Prostate gland (tissue), 2 donors: ENCODE data around the gene APOL4.

Experiments used
- POLR2A ChIP-seq: fragments of 450-650 bp; IDR thresholded peaks from one replicate; pipeline ENCODE4 v1.6.1; 2016; ENCODE audit warnings: antibody characterized with exemption, mild to moderate bottlenecking
- TF ChIP-seq, protein P1 (sequence below), 4 experiments: fragments of 200-600 bp in 2 of 4; fragments of 450-650 bp in 2 of 4; sonication (generic) in 2 of 4; IDR thresholded peaks; 1 replicate in 3 of 4; 2 replicates in 1 of 4; pipeline ENCODE4 v1.5.1; 2016 to 2019; ENCODE audit warnings: antibody characterized with exemption in 4 of 4, mild to moderate bottlenecking in 2 of 4, moderate library complexity in 2 of 4

DNA sequence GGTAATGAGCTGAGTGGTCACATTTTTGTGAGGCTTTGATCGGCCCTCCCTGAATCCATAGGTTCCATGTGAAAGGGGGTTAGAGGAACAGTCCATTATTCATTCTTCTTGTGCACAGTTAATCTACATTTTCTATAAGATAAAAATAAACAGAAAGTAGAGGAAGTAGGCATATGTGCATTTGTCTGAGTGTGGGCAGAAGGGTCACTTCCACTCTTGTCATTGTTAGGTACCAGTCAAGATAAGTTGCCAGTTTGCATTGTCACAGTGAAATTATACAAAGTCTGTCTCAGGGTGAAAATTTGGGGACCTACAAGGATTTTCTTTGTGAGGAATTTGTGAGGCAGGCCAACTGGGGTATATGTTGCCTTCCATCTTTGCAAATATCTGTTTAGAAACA lies 4.6 kb upstream of the APOL4 start:
- TF ChIP-seq, protein P1, sequence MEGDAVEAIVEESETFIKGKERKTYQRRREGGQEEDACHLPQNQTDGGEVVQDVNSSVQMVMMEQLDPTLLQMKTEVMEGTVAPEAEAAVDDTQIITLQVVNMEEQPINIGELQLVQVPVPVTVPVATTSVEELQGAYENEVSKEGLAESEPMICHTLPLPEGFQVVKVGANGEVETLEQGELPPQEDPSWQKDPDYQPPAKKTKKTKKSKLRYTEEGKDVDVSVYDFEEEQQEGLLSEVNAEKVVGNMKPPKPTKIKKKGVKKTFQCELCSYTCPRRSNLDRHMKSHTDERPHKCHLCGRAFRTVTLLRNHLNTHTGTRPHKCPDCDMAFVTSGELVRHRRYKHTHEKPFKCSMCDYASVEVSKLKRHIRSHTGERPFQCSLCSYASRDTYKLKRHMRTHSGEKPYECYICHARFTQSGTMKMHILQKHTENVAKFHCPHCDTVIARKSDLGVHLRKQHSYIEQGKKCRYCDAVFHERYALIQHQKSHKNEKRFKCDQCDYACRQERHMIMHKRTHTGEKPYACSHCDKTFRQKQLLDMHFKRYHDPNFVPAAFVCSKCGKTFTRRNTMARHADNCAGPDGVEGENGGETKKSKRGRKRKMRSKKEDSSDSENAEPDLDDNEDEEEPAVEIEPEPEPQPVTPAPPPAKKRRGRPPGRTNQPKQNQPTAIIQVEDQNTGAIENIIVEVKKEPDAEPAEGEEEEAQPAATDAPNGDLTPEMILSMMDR (IDR thresholded peaks at IDR 0.05), result no peak
- no peak for TF ChIP-seq POLR2A
